H9 (cell line): Measurements from ENCODE around the gene YAP1. TPM values are rescaled to one million over a fixed set of nuclear protein-coding genes. Genes with fewer than 3 reads are reported as not detected.

Source experiments
- DNase-seq: peaks from one replicate; pipeline ENCODE4 v3.0.0-alpha.2; 2017
- H2AFZ ChIP-seq: one replicate; pipeline ENCODE4 v1.6.1; 2013; ENCODE audit warnings: mild to moderate bottlenecking, low read length, control low read depth, moderate library complexity
- H2AK5ac ChIP-seq: 2 replicates; pipeline ENCODE4 v1.6.1; 2013; ENCODE audit warnings: low read length, control low read depth, mixed read lengths; ENCODE audit not compliant: insufficient read length
- H2BK120ac ChIP-seq: one replicate; pipeline ENCODE4 v1.6.1; 2013; ENCODE audit warnings: low read depth, mild to moderate bottlenecking, low read length, control low read depth, inconsistent platforms; ENCODE audit not compliant: poor library complexity, severe bottlenecking
- H2BK12ac ChIP-seq: 2 replicates; pipeline ENCODE4 v1.6.1; 2013; ENCODE audit warnings: low read length, control low read depth, mixed read lengths, low read depth; ENCODE audit not compliant: insufficient read length
- H2BK15ac ChIP-seq: 2 replicates; pipeline ENCODE4 v1.6.1; 2013; ENCODE audit warnings: low read depth, low read length, control low read depth
- H2BK20ac ChIP-seq: one replicate; pipeline ENCODE4 v1.6.1; 2013; ENCODE audit warnings: low read depth, mild to moderate bottlenecking, low read length, control low read depth, inconsistent platforms; ENCODE audit not compliant: poor library complexity, severe bottlenecking
- H2BK5ac ChIP-seq: 2 replicates; pipeline ENCODE4 v1.6.1; 2013; ENCODE audit warnings: low read length, control low read depth, mixed read lengths; ENCODE audit not compliant: insufficient read length
- H3K14ac ChIP-seq: 2 replicates; pipeline ENCODE4 v1.6.1; 2013; ENCODE audit warnings: low read length, control low read depth; ENCODE audit not compliant: insufficient read depth
- H3K18ac ChIP-seq: 2 replicates; pipeline ENCODE4 v1.6.1; 2013; ENCODE audit warnings: low read depth, mild to moderate bottlenecking, mixed read lengths, low read length, control low read depth; ENCODE audit not compliant: insufficient read length
- H3K23ac ChIP-seq: 2 replicates; pipeline ENCODE4 v1.6.1; 2013; ENCODE audit warnings: low read length, control low read depth, mixed read lengths, low read depth; ENCODE audit not compliant: insufficient read length
- H3K23me2 ChIP-seq: 2 replicates; pipeline ENCODE4 v1.6.1; 2013; ENCODE audit warnings: low read depth, mild to moderate bottlenecking, mixed read lengths, low read length, control low read depth; ENCODE audit not compliant: insufficient read length, poor library complexity, severe bottlenecking
- H3K27ac ChIP-seq: 2 replicates; pipeline ENCODE4 v1.5.1; 2013; ENCODE audit warnings: low read length, control low read depth, mixed read lengths, low read depth; ENCODE audit not compliant: insufficient read length
- H3K27me3 ChIP-seq: 2 replicates; pipeline ENCODE4 v1.6.1; 2013; ENCODE audit warnings: low read length, control low read depth, inconsistent platforms; ENCODE audit not compliant: insufficient read depth
- H3K4ac ChIP-seq: 2 replicates; pipeline ENCODE4 v1.6.1; 2013; ENCODE audit warnings: low read depth, mild to moderate bottlenecking, control low read depth, inconsistent platforms, low read length, moderate library complexity
- H3K4me1 ChIP-seq: 2 replicates; pipeline ENCODE4 v1.6.1; 2013; ENCODE audit warnings: low read length, control low read depth, inconsistent platforms; ENCODE audit not compliant: insufficient read depth
- H3K4me2 ChIP-seq: 2 replicates; pipeline ENCODE4 v1.6.1; 2013; ENCODE audit warnings: low read length, control low read depth, mixed read lengths; ENCODE audit not compliant: insufficient read length, insufficient read depth
- H3K56ac ChIP-seq: 2 replicates; pipeline ENCODE4 v1.6.1; 2013; ENCODE audit warnings: low read depth, mild to moderate bottlenecking, mixed read lengths, low read length, control low read depth; ENCODE audit not compliant: insufficient read length
- H3K79me1 ChIP-seq: 2 replicates; pipeline ENCODE4 v1.6.1; 2013; ENCODE audit warnings: low read depth, mild to moderate bottlenecking, moderate library complexity, low read length, control low read depth, inconsistent platforms; ENCODE audit not compliant: insufficient read depth, poor library complexity, severe bottlenecking
- H3K79me2 ChIP-seq: 2 replicates; pipeline ENCODE4 v1.6.1; 2013; ENCODE audit warnings: low read length, control low read depth, inconsistent platforms; ENCODE audit not compliant: insufficient read depth
- H3K9ac ChIP-seq: 2 replicates; pipeline ENCODE4 v1.6.1; 2013; ENCODE audit warnings: low read length, control low read depth, mixed read lengths; ENCODE audit not compliant: insufficient read length; ENCODE audit errors: extremely low read depth
- H3K9me3 ChIP-seq: one replicate; pipeline ENCODE4 v1.6.1; 2013; ENCODE audit warnings: low read depth, low read length, inconsistent platforms; ENCODE audit not compliant: control insufficient read depth
- H3T11ph ChIP-seq: one replicate; pipeline ENCODE4 v1.6.1; 2013; ENCODE audit warnings: mild to moderate bottlenecking, low read length, control low read depth, inconsistent platforms
- H4K20me1 ChIP-seq: one replicate; pipeline ENCODE4 v1.6.1; 2013; ENCODE audit not compliant: control insufficient read depth, insufficient read length, insufficient read depth
- H4K5ac ChIP-seq: 2 replicates; pipeline ENCODE4 v1.6.1; 2013; ENCODE audit warnings: low read depth, mild to moderate bottlenecking, mixed read lengths, low read length, control low read depth; ENCODE audit not compliant: insufficient read length
- H4K8ac ChIP-seq: replicated peaks from 2 replicates; pipeline ENCODE4 v1.6.1; 2013; ENCODE audit warnings: low read length, control low read depth, mixed read lengths, low read depth; ENCODE audit not compliant: insufficient read length
- H4K91ac ChIP-seq: 2 replicates; pipeline ENCODE4 v1.6.1; 2013; ENCODE audit warnings: low read depth, mild to moderate bottlenecking, moderate library complexity, mixed read lengths, low read length, control low read depth; ENCODE audit not compliant: insufficient read length
- H3K27ac Mint-ChIP-seq, 3 experiments: 2 replicates in 2 of 3; 3 replicates in 1 of 3; pipeline ENCODE4 v1.8.0; 2020 to 2021; ENCODE audit warnings: mixed read lengths in 3 of 3, mild to moderate bottlenecking in 1 of 3, moderate library complexity in 1 of 3
- H3K27me3 Mint-ChIP-seq: 2 replicates; pipeline ENCODE4 v1.8.0; 2021; ENCODE audit warnings: low read depth, mild to moderate bottlenecking, moderate library complexity, mixed read lengths
- H3K36me3 Mint-ChIP-seq, 3 experiments: 2 replicates in 2 of 3; 3 replicates in 1 of 3; pipeline ENCODE4 v1.8.0; 2020 to 2021; ENCODE audit warnings: low read depth in 3 of 3, mixed read lengths in 3 of 3; ENCODE audit not compliant: insufficient read depth in 1 of 3
- H3K4me1 Mint-ChIP-seq, 2 experiments: 2 replicates each; pipeline ENCODE4 v1.8.0; 2020; ENCODE audit warnings: mixed read lengths in 2 of 2
- H3K4me3 Mint-ChIP-seq, 2 experiments: 2 replicates in 1 of 2; 3 replicates in 1 of 2; pipeline ENCODE4 v1.8.0; 2020 to 2021; ENCODE audit warnings: mild to moderate bottlenecking in 2 of 2, mixed read lengths in 2 of 2, moderate library complexity in 1 of 2
- H3K9me3 Mint-ChIP-seq, 2 experiments: 2 replicates in 1 of 2; 3 replicates in 1 of 2; pipeline ENCODE4 v1.8.0; 2020; ENCODE audit warnings: mild to moderate bottlenecking in 2 of 2, mixed read lengths in 2 of 2, moderate library complexity in 1 of 2
- CTCF ChIP-seq: fragments of 200-600 bp; sonication (generic); conservative IDR thresholded peaks from 3 replicates; pipeline ENCODE4 v1.8.0; 2021; ENCODE audit warnings: antibody characterized with exemption, mild to moderate bottlenecking
- WGBS: extraction: QIAGEN DNeasy Blood & Tissue Kit; methylation state at CpG from one replicate; pipeline ENCODE4 v1.1.7; 2013; ENCODE audit warnings: missing lambda C conversion rate, low lambda C conversion rate, mixed read lengths; ENCODE audit not compliant: insufficient read length; ENCODE audit errors: extremely low coverage; 5-methylcytosine and 5-hydroxymethylcytosine counted together
- total RNA-seq: library from RNA; stranded (reverse); gene quantifications from 2 replicates; pipeline ENCODE4 v1.2.1, GENCODE V29; 2021

Gene YAP1
- total RNA-seq, 1 experiment from 2014 or later, result 124 TPM

GRCh38 chr11:102225689-102226568 lies 115.7 kb downstream of the YAP1 start:
- Histone ChIP-seq H3K4ac (no peak overlapping the region), H3K18ac (no peak overlapping the region), H2AFZ (no peak overlapping the region), H4K8ac (no peak overlapping the region), H2BK12ac (no peak overlapping the region), H3K14ac (no peak overlapping the region), H4K91ac (no peak overlapping the region), H3K23me2 (no peaks in the 10 kb centered on the region), H4K20me1 (no peaks in the 10 kb centered on the region), H3K9me3 (no peaks in the 10 kb centered on the region), H3K27ac (no peak overlapping the region), H2AK5ac (no peak overlapping the region), H2BK15ac (no peak overlapping the region), H3K4me1 (no peaks in the 10 kb centered on the region), H3K23ac (no peak overlapping the region), H3K4me2 (no peak overlapping the region), H2BK20ac (no peak overlapping the region), H3K27me3 (no peaks in the 10 kb centered on the region), H3K79me1 (no peaks in the 10 kb centered on the region), H3T11ph (no peak overlapping the region), H2BK5ac (no peak overlapping the region), H4K5ac (no peak overlapping the region), H2BK120ac (no peak overlapping the region), H3K56ac (no peak overlapping the region), H3K9ac (no peak overlapping the region), H3K79me2 (no peaks in the 10 kb centered on the region)
- Mint-ChIP-seq H3K36me3 (peaks cover 3 to 61% (median 46%) of the 10 kb centered on the region in 3 experiments; a peak in 5 of 7 replicates), H3K9me3 (no peaks in the 10 kb centered on the region), H3K27ac (peak overlapping the region; percentile 19 to 42 (median 36); a peak in 6 of 7 replicates), H3K27me3 (no peaks in the 10 kb centered on the region), H3K4me1 (peaks cover 18 to 21% of the 10 kb centered on the region in 2 experiments), H3K4me3 (no peak overlapping the region)
- DNase-seq, result no peak
- no peak for TF ChIP-seq CTCF
- WGBS, result no CpG with 5 or more reads among the region's 4 CpGs
